Panc1 (cell line): ENCODE results near the gene NPM3. TPM values are rescaled to one million over a fixed set of nuclear protein-coding genes. Genes with fewer than 3 reads are reported as not detected.

ENCODE experiments used
- ATAC-seq: fragments of 200-7000 bp; cut with Tn5 transposase; 2 replicates; pipeline ENCODE4 v1.9.1; 2020; ENCODE audit warnings: mild to moderate bottlenecking, moderate library complexity
- BruUV-seq: library from RNA; stranded (reverse); fragments of 400-500 nt; replicated peaks from 2 replicates; lab custom pipeline; 2021; lab: Mats Ljungman, UMichigan
- CTCF ChIA-PET: fragments of 300-600 bp; sonication (Branson Sonifier 250); formaldehyde crosslinking; loops from one replicate; lab custom pipeline; 2022; ENCODE audit warnings: antibody characterized with exemption; lab: Charles Lee
- POLR2A ChIA-PET: fragments of 300-600 bp; sonication (Branson Sonifier 250); formaldehyde crosslinking; loops from one replicate; lab custom pipeline; 2022; ENCODE audit warnings: antibody characterized with exemption; lab: Charles Lee
- DNase-seq: peaks from one replicate; pipeline ENCODE4 v3.0.0-alpha.2; 2010; ENCODE audit warnings: low read depth, low spot score
- H3K27ac ChIP-seq: 2 replicates; pipeline ENCODE4 v1.5.1; 2011; ENCODE audit warnings: mild to moderate bottlenecking, low read length, inconsistent platforms
- H3K27me3 ChIP-seq: fragments of 200-500 bp; sonication (Bioruptor generic); 2 replicates; pipeline ENCODE4 v1.6.0; 2014; ENCODE audit warnings: low read length, inconsistent platforms; ENCODE audit not compliant: control insufficient read depth, insufficient read depth
- H3K36me3 ChIP-seq: fragments of 200-500 bp; sonication (Bioruptor generic); 2 replicates; pipeline ENCODE4 v1.5.1; 2014; ENCODE audit warnings: inconsistent platforms, mild to moderate bottlenecking, low read length, moderate library complexity; ENCODE audit not compliant: control insufficient read depth, insufficient read depth
- H3K4me1 ChIP-seq: 2 replicates; pipeline ENCODE4 v1.5.1; 2011; ENCODE audit warnings: inconsistent platforms, mild to moderate bottlenecking, low read length, moderate library complexity; ENCODE audit not compliant: control insufficient read depth, insufficient read depth
- H3K4me3 ChIP-seq, 2 experiments: 2 replicates each; pipeline ENCODE4 v1.5.1; 2011 to 2012; ENCODE audit warnings: low read depth in 2 of 2, low read length in 2 of 2, mild to moderate bottlenecking in 2 of 2, inconsistent platforms in 1 of 2, moderate library complexity in 1 of 2
- H3K9me3 ChIP-seq: fragments of 200-500 bp; sonication (Bioruptor generic); 2 replicates; pipeline ENCODE4 v1.5.1; 2014; ENCODE audit warnings: low read depth, mild to moderate bottlenecking, inconsistent platforms, low read length, moderate library complexity; ENCODE audit not compliant: control insufficient read depth, insufficient read depth
- POLR2AphosphoS5 ChIP-seq: IDR thresholded peaks from 2 replicates; pipeline ENCODE4 v1.6.1; 2012; ENCODE audit warnings: mild to moderate bottlenecking, low read depth, low read length, moderate library complexity
- SIN3A ChIP-seq: IDR thresholded peaks from 2 replicates; pipeline ENCODE4 v1.6.1; 2012; ENCODE audit warnings: low read depth, mild to moderate bottlenecking, low read length, moderate library complexity, borderline replicate concordance; ENCODE audit not compliant: insufficient read depth
- TCF7L2 ChIP-seq: IDR thresholded peaks from 2 replicates; pipeline ENCODE4 v1.6.1; 2011; ENCODE audit warnings: mild to moderate bottlenecking, low read depth, low read length, inconsistent platforms
- in situ Hi-C: cut with HindIII; loops from 2 replicates; pipeline ENCODE4 v1.10.0; 2016; ENCODE audit warnings: low sequenced_read_pairs, low pct_unique_long_range_greater_than_20kb
- intact Hi-C: fragments of 100-400 bp; cut with micrococcal nuclease; formaldehyde crosslinking; loops from one replicate; pipeline ENCODE4 v1.10.0; 2022; ENCODE audit not compliant: unreplicated experiment
- total RNA-seq: library from RNA; stranded (reverse); gene quantifications from one replicate; pipeline ENCODE4 v1.2.1, GENCODE V29; 2021; ENCODE audit not compliant: unreplicated experiment
- TF ChIP-seq, protein P1 (sequence below): fragments of 450-650 bp; IDR thresholded peaks from 2 replicates; pipeline ENCODE4 v1.5.1; 2017; ENCODE audit warnings: mild to moderate bottlenecking
- TF ChIP-seq, protein P2 (sequence below), 2 experiments: IDR thresholded peaks; 2 replicates each; pipeline ENCODE4 v1.6.1; 2011 to 2012; ENCODE audit warnings: low read depth in 2 of 2, control low read depth in 1 of 2, low read length in 1 of 2, mild to moderate bottlenecking in 1 of 2, moderate library complexity in 1 of 2; ENCODE audit not compliant: insufficient read depth in 1 of 2

Gene NPM3
- total RNA-seq, 1 experiment from 2014 or later: 109 TPM

DNA sequence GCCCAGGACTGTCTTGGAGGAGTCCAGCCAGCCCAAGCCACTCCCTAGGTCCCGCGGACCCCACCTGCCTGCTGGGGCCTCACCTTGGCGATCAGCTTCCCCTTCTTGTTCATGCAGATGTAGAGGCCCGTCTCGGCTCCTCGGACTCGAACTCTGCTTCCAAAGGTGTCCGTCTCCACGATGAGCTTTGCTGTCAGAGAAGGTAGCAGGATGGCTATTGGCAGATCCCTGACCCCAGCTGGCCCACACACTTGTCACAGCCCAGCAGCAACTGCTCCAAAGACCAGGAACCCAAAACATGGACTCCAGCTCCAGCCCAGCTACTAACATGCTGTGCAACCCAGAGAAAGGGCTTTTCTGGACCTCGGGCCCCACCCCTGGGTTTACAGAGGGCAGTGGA, 11.9 kb downstream of the NPM3 start:
- no peaks in the 10 kb centered on the region for H3K36me3 ChIP-seq
- ChIA-PET POLR2A (no interaction called here), CTCF (interaction anchor here (1.2 kb wide), 1 partner anchor 9 kb away, joined by 6 read pairs; no protein-coding TSS in a partner anchor)
- TF ChIP-seq, protein P1, sequence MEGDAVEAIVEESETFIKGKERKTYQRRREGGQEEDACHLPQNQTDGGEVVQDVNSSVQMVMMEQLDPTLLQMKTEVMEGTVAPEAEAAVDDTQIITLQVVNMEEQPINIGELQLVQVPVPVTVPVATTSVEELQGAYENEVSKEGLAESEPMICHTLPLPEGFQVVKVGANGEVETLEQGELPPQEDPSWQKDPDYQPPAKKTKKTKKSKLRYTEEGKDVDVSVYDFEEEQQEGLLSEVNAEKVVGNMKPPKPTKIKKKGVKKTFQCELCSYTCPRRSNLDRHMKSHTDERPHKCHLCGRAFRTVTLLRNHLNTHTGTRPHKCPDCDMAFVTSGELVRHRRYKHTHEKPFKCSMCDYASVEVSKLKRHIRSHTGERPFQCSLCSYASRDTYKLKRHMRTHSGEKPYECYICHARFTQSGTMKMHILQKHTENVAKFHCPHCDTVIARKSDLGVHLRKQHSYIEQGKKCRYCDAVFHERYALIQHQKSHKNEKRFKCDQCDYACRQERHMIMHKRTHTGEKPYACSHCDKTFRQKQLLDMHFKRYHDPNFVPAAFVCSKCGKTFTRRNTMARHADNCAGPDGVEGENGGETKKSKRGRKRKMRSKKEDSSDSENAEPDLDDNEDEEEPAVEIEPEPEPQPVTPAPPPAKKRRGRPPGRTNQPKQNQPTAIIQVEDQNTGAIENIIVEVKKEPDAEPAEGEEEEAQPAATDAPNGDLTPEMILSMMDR: no peak
- TF ChIP-seq, protein P2, sequence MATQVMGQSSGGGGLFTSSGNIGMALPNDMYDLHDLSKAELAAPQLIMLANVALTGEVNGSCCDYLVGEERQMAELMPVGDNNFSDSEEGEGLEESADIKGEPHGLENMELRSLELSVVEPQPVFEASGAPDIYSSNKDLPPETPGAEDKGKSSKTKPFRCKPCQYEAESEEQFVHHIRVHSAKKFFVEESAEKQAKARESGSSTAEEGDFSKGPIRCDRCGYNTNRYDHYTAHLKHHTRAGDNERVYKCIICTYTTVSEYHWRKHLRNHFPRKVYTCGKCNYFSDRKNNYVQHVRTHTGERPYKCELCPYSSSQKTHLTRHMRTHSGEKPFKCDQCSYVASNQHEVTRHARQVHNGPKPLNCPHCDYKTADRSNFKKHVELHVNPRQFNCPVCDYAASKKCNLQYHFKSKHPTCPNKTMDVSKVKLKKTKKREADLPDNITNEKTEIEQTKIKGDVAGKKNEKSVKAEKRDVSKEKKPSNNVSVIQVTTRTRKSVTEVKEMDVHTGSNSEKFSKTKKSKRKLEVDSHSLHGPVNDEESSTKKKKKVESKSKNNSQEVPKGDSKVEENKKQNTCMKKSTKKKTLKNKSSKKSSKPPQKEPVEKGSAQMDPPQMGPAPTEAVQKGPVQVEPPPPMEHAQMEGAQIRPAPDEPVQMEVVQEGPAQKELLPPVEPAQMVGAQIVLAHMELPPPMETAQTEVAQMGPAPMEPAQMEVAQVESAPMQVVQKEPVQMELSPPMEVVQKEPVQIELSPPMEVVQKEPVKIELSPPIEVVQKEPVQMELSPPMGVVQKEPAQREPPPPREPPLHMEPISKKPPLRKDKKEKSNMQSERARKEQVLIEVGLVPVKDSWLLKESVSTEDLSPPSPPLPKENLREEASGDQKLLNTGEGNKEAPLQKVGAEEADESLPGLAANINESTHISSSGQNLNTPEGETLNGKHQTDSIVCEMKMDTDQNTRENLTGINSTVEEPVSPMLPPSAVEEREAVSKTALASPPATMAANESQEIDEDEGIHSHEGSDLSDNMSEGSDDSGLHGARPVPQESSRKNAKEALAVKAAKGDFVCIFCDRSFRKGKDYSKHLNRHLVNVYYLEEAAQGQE (IDR thresholded peaks at IDR 0.05; ENCODE audit: insufficient read depth in 1 of 2, low read depth in 2 of 2, low read length in 1 of 2): no peak
- TF ChIP-seq SIN3A: no peak
- no peak for TF ChIP-seq POLR2AphosphoS5
- no peak for TF ChIP-seq TCF7L2
- no peaks in the 10 kb centered on the region; the same call in 1 of the 2 replicates for H3K27me3 ChIP-seq
- H3K27ac ChIP-seq: no peak overlapping the region
- intact Hi-C loops: no loop called here
- no peak overlapping the region for H3K4me3 ChIP-seq
- no peaks in the 10 kb centered on the region for H3K9me3 ChIP-seq
- no TSS peak for BruUV-seq
- in situ Hi-C loops: no loop called here
- ATAC-seq: no peak
- DNase-seq: no peak
- no peaks in the 10 kb centered on the region for H3K4me1 ChIP-seq

DNA sequence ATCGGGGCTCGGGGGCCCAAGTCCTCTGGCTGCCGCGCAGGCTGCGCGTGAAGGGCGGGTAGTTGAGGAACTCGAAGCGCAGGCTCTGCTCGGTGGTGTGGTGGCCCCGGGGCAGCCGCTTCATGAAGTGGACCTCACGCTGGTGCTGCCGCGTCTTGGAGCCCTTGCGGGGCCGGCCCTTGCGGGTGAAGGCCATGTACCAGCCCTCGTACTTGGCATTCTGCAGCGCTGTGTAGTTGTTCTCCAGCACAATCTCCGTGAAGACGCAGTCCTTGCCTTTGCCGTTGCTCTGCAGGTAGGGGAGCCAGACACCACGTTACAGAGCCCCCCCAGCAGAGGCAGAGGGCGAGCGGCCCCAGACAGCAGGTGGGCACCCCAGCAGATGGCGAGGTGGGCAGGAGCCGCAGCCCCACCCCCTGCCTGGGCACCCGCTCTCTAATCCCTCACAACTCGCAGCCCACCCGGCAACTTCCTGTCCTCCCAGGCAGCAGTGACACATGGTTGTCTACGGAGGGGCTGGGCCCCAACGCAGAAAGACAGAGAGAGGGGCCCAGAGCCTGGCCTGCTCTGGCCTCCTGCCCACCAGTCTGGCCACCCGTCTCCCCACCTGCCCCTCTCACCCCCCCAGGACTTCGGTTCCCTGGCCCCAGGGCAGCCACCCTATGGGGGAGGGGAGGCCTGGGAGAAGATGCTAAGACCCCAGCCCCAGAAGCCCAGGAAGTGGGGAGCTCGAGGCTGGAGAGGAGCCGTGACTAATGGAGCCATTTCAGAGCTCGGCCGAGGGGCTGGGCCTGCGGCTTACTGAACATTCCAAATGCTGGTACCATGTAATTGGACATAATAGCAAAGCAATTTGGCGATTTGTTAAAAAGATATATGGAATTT, 12.7 kb downstream of the NPM3 start:
- ChIA-PET CTCF (interaction anchor here (0.6 to 1.2 kb wide), 3 partner anchors 10 to 160 kb away, joined by 3 to 7 read pairs (median 6); no protein-coding TSS in a partner anchor), POLR2A (no interaction called here)
- intact Hi-C loops (no loop called here), in situ Hi-C loops (no loop called here)
- no peak overlapping the region for H3K27ac ChIP-seq
- TF ChIP-seq, protein P1: no peak
- TF ChIP-seq SIN3A: no peak
- TF ChIP-seq POLR2AphosphoS5: no peak
- no peak for TF ChIP-seq TCF7L2
- TF ChIP-seq, protein P2 (IDR thresholded peaks at IDR 0.05; ENCODE audit: insufficient read depth in 1 of 2, low read depth in 2 of 2, low read length in 1 of 2): no peak
- H3K9me3 ChIP-seq: no peaks in the 10 kb centered on the region
- H3K4me3 ChIP-seq: no peak overlapping the region
- BruUV-seq: no TSS peak
- H3K4me1 ChIP-seq: no peaks in the 10 kb centered on the region
- DNase-seq: no peak
- H3K36me3 ChIP-seq: no peaks in the 10 kb centered on the region
- no peak for ATAC-seq
- H3K27me3 ChIP-seq: no peaks in the 10 kb centered on the region; the same call in 1 of the 2 replicates
